Brain microvascular endothelial cell (primary cell): ENCODE results near the gene RNF187.

Experiments
- DNase-seq: peaks from one replicate; pipeline ENCODE4 v3.0.0-alpha.2; 2020
- H3K27ac ChIP-seq: fragments of 250-450 bp; sonication (Bioruptor Pico); 2 replicates; pipeline ENCODE4 v1.5.1; 2020; ENCODE audit warnings: mild to moderate bottlenecking, moderate library complexity
- H3K27me3 ChIP-seq: fragments of 250-450 bp; sonication (Bioruptor Pico); replicated peaks from 2 replicates; pipeline ENCODE4 v1.5.1; 2020; ENCODE audit warnings: mild to moderate bottlenecking
- H3K36me3 ChIP-seq: fragments of 250-450 bp; sonication (Bioruptor Pico); replicated peaks from 2 replicates; pipeline ENCODE4 v1.5.1; 2020; ENCODE audit warnings: mild to moderate bottlenecking
- H3K4me3 ChIP-seq: 2 replicates; pipeline ENCODE4 v1.5.1; 2011; ENCODE audit warnings: low read depth, mild to moderate bottlenecking, control low read depth, low read length, moderate library complexity
- CTCF ChIP-seq: IDR thresholded peaks from 2 replicates; pipeline ENCODE4 v1.5.1; 2011; ENCODE audit warnings: low read depth, mild to moderate bottlenecking, moderate library complexity, low read length, control low read depth, inconsistent platforms; ENCODE audit errors: missing control alignments
- in situ Hi-C: cut with HindIII; loops from 2 replicates; pipeline ENCODE4 v1.10.0; 2017; ENCODE audit warnings: low sequenced_read_pairs, low pct_ligation_motif_present

RNF187 gene

GRCh38 chr1:228486596-228487335 is 416 bp upstream of the RNF187 start:
- no peak for TF ChIP-seq CTCF
- H3K4me3 ChIP-seq = peak overlapping the region; percentile 95

GRCh38 chr1:228488125-228488817 is 1.1 kb downstream of the RNF187 start:
- no peaks in the 10 kb centered on the region for H3K27me3 ChIP-seq
- in situ Hi-C loops = no loop called here
- no peak overlapping the region for H3K27ac ChIP-seq
- no peak for TF ChIP-seq CTCF
- peak overlapping the region; percentile 95 for H3K4me3 ChIP-seq
- DNase-seq = no peak
- peaks cover 22% of the 10 kb centered on the region for H3K36me3 ChIP-seq

More at GRCh38 chr1:228486596-228487335, 416 bp upstream of the RNF187 start:
- in situ Hi-C loops = no loop called here
- DNase-seq = peak; percentile 71
- peaks cover 15% of the 10 kb centered on the region for H3K36me3 ChIP-seq
- H3K27ac ChIP-seq = peak overlapping the region; percentile 100
- H3K27me3 ChIP-seq = no peaks in the 10 kb centered on the region

- H3K36me3 ChIP-seq = peaks cover 29% of the 10 kb centered on the region
- H3K27me3 ChIP-seq = no peaks in the 10 kb centered on the region
- in situ Hi-C loops = no loop called here
- peak overlapping the region; percentile 95 for H3K4me3 ChIP-seq
- H3K27ac ChIP-seq = no peak overlapping the region
- no peak for TF ChIP-seq CTCF
- no peak for DNase-seq
Observed at GRCh38 chr1:228488818-228489674, 1.9 kb downstream of the RNF187 start.

GRCh38 chr1:228490120-228491078 is 3.2 kb downstream of the RNF187 start:
- in situ Hi-C loops = no loop called here
- Histone ChIP-seq H3K27me3 (no peaks in the 10 kb centered on the region), H3K36me3 (peaks cover 38% of the 10 kb centered on the region), H3K4me3 (no peak overlapping the region), H3K27ac (no peak overlapping the region)
- no peak for DNase-seq
- no peak for TF ChIP-seq CTCF
